Renal cortex interstitium (tissue), 15 donors: ENCODE measurements around the gene FARS2. TPM values are rescaled to one million over a fixed set of nuclear protein-coding genes. Genes with fewer than 3 reads are reported as not detected.
A peak's percentile ranks its signal among the peaks of the same experiment; 100 is the strongest.

Source experiments
- DNase-seq, 11 donors: peaks; one replicate each; pipeline ENCODE4 v3.0.0-alpha.2; 2013; ENCODE audit warnings: low read depth in 9 of 11, low spot score in 4 of 11; ENCODE audit errors: extremely low read depth in 1 of 11
- long read RNA-seq, 16 experiments: transcript quantifications; one replicate each; lab custom pipeline, GENCODE V29; 2026
- polyA plus RNA-seq, 3 donors: library from polyadenylated mRNA; unstranded; fragments of 120-200 nt; gene quantifications; one replicate each; pipeline ENCODE4 v1.2.1, GENCODE V29; 2013; ENCODE audit not compliant: insufficient read length in 3 of 3

FARS2 gene
- polyA plus RNA-seq = 10 to 100 TPM; 18.9 to 21.7 (median 20.0) TPM
- long read RNA-seq, donor 1, partial matches to known transcripts = 5 of 8 reads
- long read RNA-seq, donor 1, other reads (novel, unspliced or antisense) = 0 of 8 reads
- long read RNA-seq, donor 2, partial matches to known transcripts = 10 of 13 reads
- long read RNA-seq, donor 2, other reads (novel, unspliced or antisense) = 0 of 13 reads
- long read RNA-seq, donor 3, transcript FARS2-201 (7 exons, 1,663 nt) = major isoform, 7 of 17 reads
- long read RNA-seq, donor 3, partial matches to known transcripts = 10 of 17 reads
- long read RNA-seq, donor 3, other reads (novel, unspliced or antisense) = 0 of 17 reads
- long read RNA-seq, donor 4, transcript FARS2-201 (7 exons, 1,663 nt) = major isoform, 5 of 6 reads
- long read RNA-seq, donor 4, partial matches to known transcripts = 0 of 6 reads
- long read RNA-seq, donor 4, other reads (novel, unspliced or antisense) = 0 of 6 reads
- long read RNA-seq, donor 5 = 0 reads
- long read RNA-seq, donor 6, partial matches to known transcripts = 6 of 9 reads
- long read RNA-seq, donor 6, other reads (novel, unspliced or antisense) = 0 of 9 reads
- long read RNA-seq, donor 7, transcript FARS2-201 (7 exons, 1,663 nt) = major isoform, 8 of 20 reads
- long read RNA-seq, donor 7, partial matches to known transcripts = 10 of 20 reads
- long read RNA-seq, donor 7, other reads (novel, unspliced or antisense) = 0 of 20 reads
- long read RNA-seq, donor 8 = 0 reads
- long read RNA-seq, donor 9, transcript FARS2-201 (7 exons, 1,663 nt) = major isoform, 10 of 10 reads
- long read RNA-seq, donor 9, partial matches to known transcripts = 0 of 10 reads
- long read RNA-seq, donor 9, other reads (novel, unspliced or antisense) = 0 of 10 reads
- long read RNA-seq, donor 10, partial matches to known transcripts = 10 of 13 reads
- long read RNA-seq, donor 10, other reads (novel, unspliced or antisense) = 0 of 13 reads
- long read RNA-seq, donor 11, partial matches to known transcripts = 6 of 10 reads
- long read RNA-seq, donor 11, other reads (novel, unspliced or antisense) = 0 of 10 reads
- long read RNA-seq, donor 12, partial matches to known transcripts = 0 of 1 reads
- long read RNA-seq, donor 12, other reads (novel, unspliced or antisense) = 0 of 1 reads
- long read RNA-seq, donor 13 = 0 reads
- long read RNA-seq, donor 14, transcript FARS2-201 (7 exons, 1,663 nt) = major isoform, 6 of 17 reads
- long read RNA-seq, donor 14, partial matches to known transcripts = 11 of 17 reads
- long read RNA-seq, donor 14, other reads (novel, unspliced or antisense) = 0 of 17 reads
- long read RNA-seq, donor 15, partial matches to known transcripts = 0 of 5 reads
- long read RNA-seq, donor 15, other reads (novel, unspliced or antisense) = 0 of 5 reads
- long read RNA-seq, donor 16, transcript FARS2-201 (7 exons, 1,663 nt) = major isoform, 7 of 14 reads
- long read RNA-seq, donor 16, partial matches to known transcripts = 5 of 14 reads
- long read RNA-seq, donor 16, other reads (novel, unspliced or antisense) = 0 of 14 reads

GRCh38 chr6:5260661-5261544 lies at the start of gene FARS2, which contains the start of gene LYRM4:
Gene FARS2 (plus strand): TSS chr6:5261513.
Gene LYRM4 (minus strand): TSS chr6:5260950. CDS start chr6:5260733, 217 bp downstream.
- peak; percentile 76 to 95 (median 88) for DNase-seq

DNA sequence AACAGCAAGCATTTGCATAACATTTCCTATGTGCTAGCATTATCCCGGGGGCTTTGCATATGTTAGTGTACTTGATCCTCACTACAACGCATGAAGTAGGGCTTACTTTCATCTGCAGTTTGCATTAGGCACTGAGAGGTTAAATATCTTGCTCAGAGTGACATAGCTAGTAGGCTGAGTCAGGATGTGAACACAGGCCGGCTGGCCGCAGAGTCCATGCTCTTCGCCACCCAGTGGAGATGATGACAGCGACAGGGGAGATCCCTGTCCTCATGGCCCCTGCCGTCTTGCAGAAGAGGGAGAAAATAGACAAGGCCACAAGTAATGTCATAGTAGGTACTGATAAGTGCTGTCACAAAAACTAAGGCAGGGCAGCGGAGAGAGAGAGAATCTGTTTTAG lies 47.5 kb upstream of the FARS2 start:
- DNase-seq = no peak

DNA sequence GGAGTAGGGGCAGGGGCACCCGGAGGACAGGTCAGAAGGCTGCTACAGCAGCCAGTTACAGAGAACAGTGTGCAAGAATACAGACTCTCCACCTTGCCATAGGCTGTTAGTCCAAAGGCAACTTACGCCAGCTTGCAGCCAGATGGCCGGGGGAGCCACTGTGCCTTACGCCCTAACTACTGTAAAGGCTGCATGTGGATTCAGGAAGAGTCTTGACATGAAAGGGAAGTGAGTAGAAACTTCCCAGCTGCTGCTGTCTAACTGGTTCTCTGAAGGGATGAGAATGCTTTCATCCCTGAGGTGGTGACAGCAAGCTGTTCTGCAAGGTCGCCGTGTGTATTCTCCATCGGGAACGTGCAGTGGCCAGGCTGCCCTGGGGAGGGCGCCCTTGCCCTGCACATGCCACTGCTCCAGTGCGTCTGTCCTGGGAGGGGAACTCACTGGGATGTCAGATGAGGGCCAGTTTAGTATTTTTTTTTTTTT lies 46.7 kb upstream of the FARS2 start:
- DNase-seq = peak in 9 of 11 donors; percentile 58 to 85 (median 76)

DNA sequence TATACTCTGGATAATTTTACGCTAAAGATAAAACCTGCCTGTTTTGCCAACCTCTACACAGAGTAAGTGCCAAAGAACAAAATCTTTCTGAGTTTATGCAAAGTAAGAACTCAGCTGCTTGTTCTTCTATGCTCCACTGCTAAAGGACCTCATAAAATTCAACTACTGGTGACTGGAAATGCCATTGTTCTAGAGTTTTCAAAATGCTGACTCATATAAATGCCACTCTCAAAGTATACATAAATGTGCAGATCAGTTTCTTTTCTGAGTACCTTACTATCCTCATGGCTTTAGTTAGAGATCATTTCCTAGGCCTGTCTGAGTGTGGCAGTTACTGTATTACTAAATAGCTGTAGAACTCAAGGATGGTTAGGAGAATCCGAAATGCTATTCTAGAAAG lies 46.2 kb upstream of the FARS2 start:
- DNase-seq = no peak

DNA sequence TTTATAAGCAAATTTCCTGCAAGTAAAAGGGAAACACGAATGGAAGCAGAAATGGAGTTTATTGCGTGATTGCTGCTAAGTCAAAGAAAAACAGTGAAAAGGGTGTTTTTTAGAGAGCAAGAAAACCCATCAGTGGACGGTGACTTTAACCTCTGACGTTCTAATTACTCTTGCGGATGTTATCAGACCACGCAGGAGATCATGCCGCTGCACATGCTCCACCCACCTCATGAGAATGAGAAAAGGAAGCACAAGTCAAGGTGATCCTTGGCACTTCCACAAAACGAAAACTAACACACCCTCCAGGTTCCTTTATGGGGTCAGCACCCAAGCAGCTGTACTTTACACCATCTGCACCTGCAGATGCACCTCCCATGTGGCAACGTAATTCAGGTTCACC lies 45.5 kb upstream of the FARS2 start:
- no peak for DNase-seq

DNA sequence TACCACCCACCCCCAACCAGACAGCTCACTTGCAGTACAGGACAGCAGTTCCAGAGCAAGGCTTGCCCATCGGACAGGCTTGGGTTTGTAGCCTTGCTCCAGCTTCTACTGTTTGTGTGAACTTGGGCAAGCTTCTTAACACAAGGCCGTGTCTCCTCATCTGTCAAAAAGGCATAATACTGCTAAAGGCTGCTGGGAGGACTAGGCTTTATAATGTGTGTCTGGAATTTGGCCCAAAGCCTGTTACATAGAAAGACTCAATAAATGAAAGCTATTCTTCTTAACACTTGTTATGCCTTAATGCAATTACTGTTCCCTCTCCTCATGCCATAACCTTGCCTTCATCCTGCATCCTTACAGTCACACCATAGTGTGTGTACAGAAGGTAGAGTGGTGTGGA lies 44.0 kb upstream of the FARS2 start:
- no peak for DNase-seq

DNA sequence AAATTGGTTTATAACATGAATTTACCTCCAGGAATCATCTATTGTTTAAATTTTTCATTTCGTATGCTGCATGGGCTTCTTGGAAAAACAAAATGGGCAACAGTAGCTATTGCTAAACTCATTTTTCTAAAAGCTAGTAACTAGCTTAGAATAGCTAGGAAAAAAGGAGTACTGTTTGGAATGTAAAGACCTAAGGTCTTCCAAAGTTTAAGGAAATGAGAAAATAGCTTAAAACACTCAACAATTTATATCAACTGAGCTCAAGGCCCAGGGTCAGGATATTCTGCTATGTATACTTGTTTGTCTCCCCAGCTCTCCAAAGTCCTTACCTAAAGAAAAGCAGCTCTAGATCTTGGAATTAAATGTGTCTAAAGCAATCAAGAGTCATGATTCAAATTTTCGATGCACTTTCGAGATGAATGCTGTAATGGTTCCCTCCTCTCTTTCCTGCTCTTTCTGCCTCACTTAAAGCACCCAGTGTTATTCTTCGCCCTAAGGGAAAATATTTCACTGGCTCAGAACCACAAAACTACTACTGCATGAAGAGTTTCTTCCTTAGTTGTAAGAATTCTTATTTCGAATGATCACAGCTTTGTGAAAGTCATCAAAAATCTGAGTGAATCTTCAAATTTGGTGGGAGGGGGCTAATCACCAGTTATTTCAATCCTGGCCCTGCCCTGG lies 42.2 kb upstream of the FARS2 start:
- DNase-seq = no peak

GRCh38 chr6:5220443-5220842 lies 40.9 kb upstream of the FARS2 start:
- DNase-seq = no peak

DNA sequence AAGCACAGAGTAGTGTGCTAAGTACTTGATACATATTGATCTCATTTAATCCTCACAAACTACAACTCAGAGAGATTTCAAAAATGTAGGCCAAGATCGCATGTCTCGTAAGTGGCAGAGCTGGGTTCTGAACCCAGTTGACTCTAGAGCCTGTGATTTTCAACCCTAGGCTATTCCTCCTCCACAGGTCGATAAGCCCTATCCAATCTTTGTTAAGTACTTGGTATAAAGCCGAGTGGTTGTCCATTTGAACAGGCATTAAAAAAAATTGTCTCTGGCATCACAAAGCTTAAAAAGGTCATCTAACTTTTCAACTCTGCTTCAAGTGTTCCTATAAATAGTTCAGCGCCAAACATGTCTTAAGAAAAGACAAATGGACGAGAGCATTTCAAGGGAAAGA lies 38.0 kb upstream of the FARS2 start:
- no peak for DNase-seq

DNA sequence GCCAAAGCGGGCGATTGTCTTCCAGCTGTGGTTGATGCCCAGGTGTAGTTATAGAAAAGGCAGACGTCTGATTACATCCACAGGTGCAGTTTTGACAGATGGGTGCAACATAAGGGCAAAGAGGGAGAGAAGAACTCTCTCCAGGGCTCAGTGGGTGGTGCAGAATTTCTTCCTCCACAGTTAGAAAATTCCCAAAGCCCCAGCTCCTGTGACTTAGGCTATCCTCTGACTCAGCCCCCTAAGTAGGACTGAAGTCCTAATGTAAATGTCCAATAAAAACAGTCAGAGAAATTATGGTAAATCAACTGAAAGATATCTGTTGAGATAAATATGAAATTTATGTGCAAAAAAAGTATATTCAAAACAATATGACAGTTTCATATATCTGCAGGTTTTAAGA lies 32.0 kb upstream of the FARS2 start:
- no peak for DNase-seq

DNA sequence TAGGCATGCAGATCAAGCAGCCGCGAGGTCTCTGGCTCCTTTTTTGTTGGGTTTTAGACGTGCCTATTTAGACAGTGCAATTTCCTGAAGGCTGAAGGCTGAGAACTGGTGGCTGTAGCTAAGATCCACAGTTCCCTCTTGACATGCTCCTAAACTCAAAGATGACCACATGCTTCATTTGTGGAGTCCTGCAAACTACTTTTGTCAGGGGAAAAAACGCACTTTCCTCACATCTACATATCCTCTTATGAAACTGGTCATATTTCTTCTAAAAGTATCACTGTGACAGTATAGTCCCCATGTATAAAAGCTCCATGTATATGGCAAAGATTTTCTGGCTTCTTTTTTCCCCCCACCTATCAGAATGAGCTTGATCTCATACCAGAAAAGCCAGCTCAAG lies 31.2 kb upstream of the FARS2 start:
- DNase-seq = no peak

DNA sequence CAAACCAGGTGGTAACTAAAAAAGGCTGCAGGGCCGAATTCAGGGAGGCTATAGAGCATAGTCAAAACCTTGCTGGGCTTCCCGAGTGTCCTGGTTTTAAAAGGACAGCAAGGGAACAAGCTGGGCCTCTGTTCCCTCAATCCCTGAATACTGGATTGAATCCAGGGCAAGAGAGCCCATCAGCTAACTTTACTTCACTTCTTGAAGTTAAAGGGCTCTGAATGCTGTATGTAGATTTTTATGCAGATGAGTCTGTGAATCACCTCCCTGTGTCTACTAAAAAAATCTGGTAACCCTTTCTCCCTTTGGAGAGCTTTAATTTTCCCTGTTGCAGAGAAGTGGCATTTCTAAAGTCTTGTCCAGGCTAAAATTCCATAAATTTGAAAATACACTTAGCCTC lies 30.0 kb upstream of the FARS2 start:
- no peak for DNase-seq

DNA sequence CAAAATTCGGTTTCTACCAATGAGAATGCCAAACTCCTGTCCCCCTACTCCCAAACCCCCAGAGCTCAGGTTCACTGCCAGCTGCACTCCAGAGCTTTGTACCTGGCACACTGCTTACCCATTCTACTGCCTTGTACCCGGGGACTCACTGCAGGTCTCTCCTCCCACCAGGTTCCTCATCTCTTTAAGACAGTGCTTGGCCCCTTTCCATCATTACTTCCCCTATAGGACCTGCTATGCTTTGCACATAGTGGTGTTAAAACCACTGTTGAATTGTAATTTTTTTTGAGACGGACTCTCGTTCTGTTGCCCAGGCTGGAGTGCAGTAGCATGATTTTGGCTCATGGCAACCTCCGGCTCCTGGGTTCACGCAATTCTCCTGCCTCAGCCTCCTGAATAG lies 26.4 kb upstream of the FARS2 start:
- no peak for DNase-seq

DNA sequence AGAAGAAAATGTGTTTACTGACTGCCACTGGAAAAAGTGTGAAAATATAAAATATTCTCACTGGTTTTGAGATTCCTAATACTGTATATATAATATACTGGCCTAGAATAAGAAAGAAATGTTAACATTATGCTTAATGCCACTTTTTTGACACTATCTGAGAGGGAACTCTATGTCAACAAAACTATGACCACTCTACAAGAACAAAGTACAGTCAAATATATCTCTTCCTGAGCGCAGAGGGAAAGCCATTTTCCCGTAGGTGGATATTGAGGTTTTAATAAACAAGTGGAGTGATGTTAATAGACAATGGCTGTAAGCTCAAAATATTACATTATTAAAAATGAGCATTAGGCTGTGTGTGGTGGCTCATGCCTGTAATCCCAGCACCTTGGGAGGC lies 25.5 kb upstream of the FARS2 start:
- no peak for DNase-seq

GRCh38 chr6:5237805-5238204 lies 23.5 kb upstream of the FARS2 start:
- no peak for DNase-seq

- no peak for DNase-seq
Observed at GRCh38 chr6:5238336-5238735, 23.0 kb upstream of the FARS2 start.

GRCh38 chr6:5241252-5241651 lies 20.1 kb upstream of the FARS2 start:
- no peak for DNase-seq
